HepG2 (cell line): ENCODE results near the gene GDE1. TPM values are rescaled to one million over a fixed set of nuclear protein-coding genes. Genes with fewer than 3 reads are reported as not detected.
A peak's percentile ranks its signal among the peaks of the same experiment; 100 is the strongest.

ENCODE experiments used
- DR1 ChIP-seq: sonication (generic); formaldehyde crosslinking; IDR thresholded peaks from 2 replicates; pipeline ENCODE4 v1.8.0; 2021; ENCODE audit warnings: mild to moderate bottlenecking, missing genetic modification reagents, inconsistent platforms
- HIVEP1 ChIP-seq: sonication (generic); formaldehyde crosslinking; IDR thresholded peaks from 2 replicates; pipeline ENCODE4 v1.4.0; 2020; ENCODE audit warnings: mild to moderate bottlenecking, missing genetic modification reagents
- HOXD1 ChIP-seq: sonication (generic); formaldehyde crosslinking; IDR thresholded peaks from 2 replicates; pipeline ENCODE4 v1.5.0; 2020; ENCODE audit warnings: missing genetic modification reagents
- JUN ChIP-seq: sonication (generic); formaldehyde crosslinking; IDR thresholded peaks from 2 replicates; pipeline ENCODE4 v1.4.0; 2020; ENCODE audit warnings: mild to moderate bottlenecking, missing genetic modification reagents
- MTA3 ChIP-seq: sonication (generic); formaldehyde crosslinking; IDR thresholded peaks from 2 replicates; pipeline ENCODE4 v1.4.0; 2020; ENCODE audit warnings: missing genetic modification reagents
- NCOA2 ChIP-seq: sonication (generic); formaldehyde crosslinking; IDR thresholded peaks from 2 replicates; pipeline ENCODE4 v1.8.0; 2022; ENCODE audit warnings: inconsistent platforms
- NKX3-1 ChIP-seq: sonication (generic); formaldehyde crosslinking; IDR thresholded peaks from 2 replicates; pipeline ENCODE4 v1.5.0; 2020; ENCODE audit warnings: missing genetic modification reagents
- PAWR ChIP-seq: sonication (generic); formaldehyde crosslinking; IDR thresholded peaks from 2 replicates; pipeline ENCODE4 v1.4.0; 2020; ENCODE audit warnings: missing genetic modification reagents, mild to moderate bottlenecking, borderline replicate concordance
- POLR2A ChIP-seq, 2 experiments: IDR thresholded peaks; 2 replicates each; pipeline ENCODE4 v1.6.1; 2011; ENCODE audit warnings: low read depth in 2 of 2, low read length in 2 of 2, mild to moderate bottlenecking in 1 of 2, moderate library complexity in 1 of 2; ENCODE audit not compliant: insufficient read depth in 1 of 2
- SAP130 ChIP-seq: IDR thresholded peaks from 2 replicates; pipeline ENCODE4 v1.6.1; 2016; ENCODE audit warnings: low read depth
- SATB2 ChIP-seq: sonication (generic); formaldehyde crosslinking; IDR thresholded peaks from 2 replicates; pipeline ENCODE4 v1.5.0; 2020; ENCODE audit warnings: missing genetic modification reagents
- SCMH1 ChIP-seq: sonication (generic); formaldehyde crosslinking; IDR thresholded peaks from 2 replicates; pipeline ENCODE4 v1.9.0; 2021; ENCODE audit warnings: missing genetic modification reagents, mild to moderate bottlenecking, borderline replicate concordance
- SIN3B ChIP-seq: fragments of 150-350 bp; IDR thresholded peaks from 2 replicates; pipeline ENCODE4 v1.6.1; 2014; ENCODE audit warnings: low read length
- SNAPC2 ChIP-seq: sonication (generic); formaldehyde crosslinking; IDR thresholded peaks from 2 replicates; pipeline ENCODE4 v1.8.1; 2022; ENCODE audit warnings: mild to moderate bottlenecking, missing genetic modification reagents
- SP1 ChIP-seq, 2 experiments: fragments of 450-650 bp in 1 of 2; sonication (generic) in 1 of 2; formaldehyde crosslinking in 1 of 2; IDR thresholded peaks; 2 replicates each; pipeline versions ENCODE4 v1.4.0 to v1.6.1; 2016 to 2020; ENCODE audit warnings: missing genetic modification reagents in 1 of 2
- TEAD3 ChIP-seq: optimal IDR thresholded peaks from 2 replicates; pipeline ENCODE3; 2016; ENCODE audit warnings: borderline replicate concordance
- ZFP62 ChIP-seq: sonication (generic); formaldehyde crosslinking; IDR thresholded peaks from 2 replicates; pipeline ENCODE4 v1.4.0; 2020; ENCODE audit warnings: missing genetic modification reagents
- ZMYM3 ChIP-seq: sonication (generic); formaldehyde crosslinking; IDR thresholded peaks from 2 replicates; pipeline ENCODE4 v1.5.1; 2020; ENCODE audit warnings: mild to moderate bottlenecking, missing genetic modification reagents
- ZNF24 ChIP-seq: fragments of 450-650 bp; IDR thresholded peaks from 2 replicates; pipeline ENCODE4 v1.6.1; 2017; ENCODE audit warnings: antibody characterized with exemption, mild to moderate bottlenecking
- ZNF326 ChIP-seq: sonication (generic); formaldehyde crosslinking; IDR thresholded peaks from 2 replicates; pipeline ENCODE4 v1.4.0; 2020; ENCODE audit warnings: missing genetic modification reagents, borderline replicate concordance
- ZNF34 ChIP-seq: sonication (generic); formaldehyde crosslinking; IDR thresholded peaks from 2 replicates; pipeline ENCODE4 v1.4.0; 2020; ENCODE audit warnings: mild to moderate bottlenecking, missing genetic modification reagents, borderline replicate concordance
- ZNF44 ChIP-seq: sonication (generic); formaldehyde crosslinking; IDR thresholded peaks from 2 replicates; pipeline ENCODE4 v1.5.1; 2020; ENCODE audit warnings: mild to moderate bottlenecking, missing genetic modification reagents
- ZNF460 ChIP-seq: sonication (generic); formaldehyde crosslinking; IDR thresholded peaks from 2 replicates; pipeline ENCODE4 v1.5.1; 2020; ENCODE audit warnings: missing genetic modification reagents, mild to moderate bottlenecking, borderline replicate concordance
- ZNF550 ChIP-seq: sonication (generic); formaldehyde crosslinking; IDR thresholded peaks from 2 replicates; pipeline ENCODE4 v1.4.0; 2020; ENCODE audit warnings: mild to moderate bottlenecking, missing genetic modification reagents, borderline replicate concordance
- ZNF556 ChIP-seq: sonication (generic); formaldehyde crosslinking; IDR thresholded peaks from 2 replicates; pipeline ENCODE4 v1.4.0; 2020; ENCODE audit warnings: mild to moderate bottlenecking, missing genetic modification reagents, borderline replicate concordance
- ZNF567 ChIP-seq: sonication (generic); formaldehyde crosslinking; IDR thresholded peaks from 2 replicates; pipeline ENCODE4 v1.8.1; 2023; ENCODE audit warnings: mild to moderate bottlenecking, missing genetic modification reagents, borderline replicate concordance
- ZNF703 ChIP-seq: sonication (generic); formaldehyde crosslinking; IDR thresholded peaks from 2 replicates; pipeline ENCODE4 v1.5.1; 2020; ENCODE audit warnings: missing genetic modification reagents, mild to moderate bottlenecking, moderate library complexity, borderline replicate concordance
- polyA plus RNA-seq, 8 experiments: library from polyadenylated mRNA; depleted of rRNA in 3 of 8; stranded (reverse) in 7 of 8; unstranded in 1 of 8; fragments of >200 nt; fragmentation: Illumina TruSeq in 4 of 8; extraction: Trizol in 4 of 8; gene quantifications; 2 replicates each; pipeline versions ENCODE4 v1.2.1 to v1.2.3, GENCODE V29; 2011 to 2016; ENCODE audit warnings: low read depth in 4 of 8, missing spikeins in 1 of 8, mixed read lengths in 1 of 8; ENCODE audit not compliant: insufficient read depth in 1 of 8
- total RNA-seq, 5 experiments: library from RNA; depleted of rRNA; stranded (reverse); fragments of >200 nt; fragmentation: Illumina TruSeq; extraction: Trizol; gene quantifications; 2 replicates each; pipeline ENCODE4 v1.2.3, GENCODE V29; 2016; ENCODE audit warnings: low read depth in 1 of 5
- TF ChIP-seq, protein P1 (sequence below): sonication (generic); formaldehyde crosslinking; IDR thresholded peaks from 2 replicates; pipeline ENCODE4 v1.5.0; 2020; ENCODE audit warnings: missing genetic modification reagents
- TF ChIP-seq, protein P2 (sequence below): sonication (generic); formaldehyde crosslinking; IDR thresholded peaks from 2 replicates; pipeline ENCODE4 v1.4.0; 2020; ENCODE audit warnings: mild to moderate bottlenecking, missing genetic modification reagents

Gene GDE1
- total and polyA plus RNA-seq, 2 of the 13 experiments (the other 11 are each of a cell fraction or from before 2014, with no cell fraction given): 35.9 to 59.0 TPM

DNA sequence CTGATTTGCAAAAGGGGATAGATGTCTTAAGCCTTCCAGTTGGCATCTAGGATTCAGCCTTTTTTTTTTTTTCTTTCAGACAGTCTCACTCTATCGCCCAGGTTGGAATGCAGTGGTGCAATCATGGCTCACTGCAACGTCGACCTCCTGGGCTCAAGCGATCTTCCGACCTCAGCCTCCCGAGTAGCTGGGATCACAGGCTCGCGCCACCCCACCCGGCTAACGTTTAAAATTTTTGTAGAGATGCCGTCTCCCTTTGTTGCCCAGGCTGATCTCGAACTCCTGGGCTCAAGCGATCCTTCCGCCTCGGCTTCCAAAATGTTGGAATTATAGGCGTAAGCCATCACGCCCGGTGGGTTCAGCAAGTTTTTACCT is 1.3 kb upstream of the GDE1 start (continued):
- no peak for TF ChIP-seq SCMH1 (CRISPR knock-in tag)
- TF ChIP-seq SNAPC2 (CRISPR knock-in tag): 0 out of 2 replicates have a peak, but pooled peaks have one; percentile 58
- no peak for TF ChIP-seq ZNF24
- peak; percentile 99 for TF ChIP-seq ZNF460 (CRISPR knock-in tag)
- no peak for TF ChIP-seq SIN3B
- TF ChIP-seq ZNF326 (CRISPR knock-in tag): no peak
- 0 out of 2 replicates have a peak, but pooled peaks have one; percentile 11 for TF ChIP-seq ZNF550
- TF ChIP-seq PAWR (CRISPR knock-in tag): no peak
- 0 out of 4 replicates have a peak, but pooled peaks of 1 of the 2 experiments have one; percentile 32 for TF ChIP-seq POLR2A (IDR thresholded peaks at IDR 0.05; ENCODE audit: insufficient read depth in 1 of 2, low read depth in 2 of 2, low read length in 2 of 2)
- TF ChIP-seq TEAD3: peak; percentile 77
- no peak for TF ChIP-seq JUN
- TF ChIP-seq NKX3-1 (CRISPR knock-in tag): 0 out of 2 replicates have a peak, but pooled peaks have one; percentile 3
- no peak for TF ChIP-seq MTA3 (CRISPR knock-in tag)
- no peak for TF ChIP-seq ZNF556
- no peak for TF ChIP-seq HOXD1 (CRISPR knock-in tag)
- TF ChIP-seq SATB2 (CRISPR knock-in tag): 0 out of 2 replicates have a peak, but pooled peaks have one; percentile 82
- TF ChIP-seq ZMYM3 (CRISPR knock-in tag): peak; percentile 94
- TF ChIP-seq, protein P1, sequence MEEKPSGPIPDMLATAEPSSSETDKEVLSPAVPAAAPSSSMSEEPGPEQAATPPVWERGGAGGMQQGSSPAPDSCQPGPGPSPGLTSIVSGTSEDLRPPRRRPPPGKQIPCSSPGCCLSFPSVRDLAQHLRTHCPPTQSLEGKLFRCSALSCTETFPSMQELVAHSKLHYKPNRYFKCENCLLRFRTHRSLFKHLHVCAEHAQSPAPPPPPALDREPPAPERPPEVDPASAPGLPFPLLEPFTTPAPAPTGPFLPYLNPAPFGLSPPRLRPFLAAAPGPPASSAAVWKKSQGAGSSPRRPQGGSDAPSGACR (CRISPR knock-in tag): no peak
- TF ChIP-seq HIVEP1: no peak
- no peak for TF ChIP-seq ZNF567 (CRISPR knock-in tag)
- 0 out of 2 replicates have a peak, but pooled peaks have one; percentile 11 for TF ChIP-seq NCOA2 (CRISPR knock-in tag)
- TF ChIP-seq DR1: no peak
- no peak for TF ChIP-seq ZNF703 (CRISPR knock-in tag)
- TF ChIP-seq SP1 (IDR thresholded peaks at IDR 0.05): no peak
- peak; percentile 13; the same call in 1 of the 2 replicates for TF ChIP-seq SP1 (CRISPR knock-in tag; IDR thresholded peaks at IDR 0.05)
- TF ChIP-seq ZNF34 (CRISPR knock-in tag): peak; percentile 0; the same call in 1 of the 2 replicates
- no peak for TF ChIP-seq ZFP62 (CRISPR knock-in tag)
- no peak for TF ChIP-seq SAP130
- no peak; the same call in none of the 2 replicates for TF ChIP-seq ZNF44
- TF ChIP-seq, protein P2, sequence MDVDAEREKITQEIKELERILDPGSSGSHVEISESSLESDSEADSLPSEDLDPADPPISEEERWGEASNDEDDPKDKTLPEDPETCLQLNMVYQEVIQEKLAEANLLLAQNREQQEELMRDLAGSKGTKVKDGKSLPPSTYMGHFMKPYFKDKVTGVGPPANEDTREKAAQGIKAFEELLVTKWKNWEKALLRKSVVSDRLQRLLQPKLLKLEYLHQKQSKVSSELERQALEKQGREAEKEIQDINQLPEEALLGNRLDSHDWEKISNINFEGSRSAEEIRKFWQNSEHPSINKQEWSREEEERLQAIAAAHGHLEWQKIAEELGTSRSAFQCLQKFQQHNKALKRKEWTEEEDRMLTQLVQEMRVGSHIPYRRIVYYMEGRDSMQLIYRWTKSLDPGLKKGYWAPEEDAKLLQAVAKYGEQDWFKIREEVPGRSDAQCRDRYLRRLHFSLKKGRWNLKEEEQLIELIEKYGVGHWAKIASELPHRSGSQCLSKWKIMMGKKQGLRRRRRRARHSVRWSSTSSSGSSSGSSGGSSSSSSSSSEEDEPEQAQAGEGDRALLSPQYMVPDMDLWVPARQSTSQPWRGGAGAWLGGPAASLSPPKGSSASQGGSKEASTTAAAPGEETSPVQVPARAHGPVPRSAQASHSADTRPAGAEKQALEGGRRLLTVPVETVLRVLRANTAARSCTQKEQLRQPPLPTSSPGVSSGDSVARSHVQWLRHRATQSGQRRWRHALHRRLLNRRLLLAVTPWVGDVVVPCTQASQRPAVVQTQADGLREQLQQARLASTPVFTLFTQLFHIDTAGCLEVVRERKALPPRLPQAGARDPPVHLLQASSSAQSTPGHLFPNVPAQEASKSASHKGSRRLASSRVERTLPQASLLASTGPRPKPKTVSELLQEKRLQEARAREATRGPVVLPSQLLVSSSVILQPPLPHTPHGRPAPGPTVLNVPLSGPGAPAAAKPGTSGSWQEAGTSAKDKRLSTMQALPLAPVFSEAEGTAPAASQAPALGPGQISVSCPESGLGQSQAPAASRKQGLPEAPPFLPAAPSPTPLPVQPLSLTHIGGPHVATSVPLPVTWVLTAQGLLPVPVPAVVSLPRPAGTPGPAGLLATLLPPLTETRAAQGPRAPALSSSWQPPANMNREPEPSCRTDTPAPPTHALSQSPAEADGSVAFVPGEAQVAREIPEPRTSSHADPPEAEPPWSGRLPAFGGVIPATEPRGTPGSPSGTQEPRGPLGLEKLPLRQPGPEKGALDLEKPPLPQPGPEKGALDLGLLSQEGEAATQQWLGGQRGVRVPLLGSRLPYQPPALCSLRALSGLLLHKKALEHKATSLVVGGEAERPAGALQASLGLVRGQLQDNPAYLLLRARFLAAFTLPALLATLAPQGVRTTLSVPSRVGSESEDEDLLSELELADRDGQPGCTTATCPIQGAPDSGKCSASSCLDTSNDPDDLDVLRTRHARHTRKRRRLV (CRISPR knock-in tag): no peak
